HepG2 (cell line): ENCODE data around the gene PPOX. TPM values are rescaled to one million over a fixed set of nuclear protein-coding genes. Genes with fewer than 3 reads are reported as not detected.

Experiments
- BORCS8-MEF2B ChIP-seq: sonication (generic); formaldehyde crosslinking; IDR thresholded peaks from 2 replicates; pipeline ENCODE4 v1.8.0; 2022; ENCODE audit warnings: mild to moderate bottlenecking, missing genetic modification reagents
- BRCA1 ChIP-seq: sonication (generic); formaldehyde crosslinking; IDR thresholded peaks from 2 replicates; pipeline ENCODE4 v1.4.0; 2020; ENCODE audit warnings: missing genetic modification reagents
- BRD4 ChIP-seq: sonication (generic); formaldehyde crosslinking; IDR thresholded peaks from 2 replicates; pipeline ENCODE4 v1.4.0; 2020; ENCODE audit warnings: missing genetic modification reagents
- CAMTA2 ChIP-seq: sonication (generic); formaldehyde crosslinking; IDR thresholded peaks from 2 replicates; pipeline ENCODE4 v1.4.0; 2020; ENCODE audit warnings: mild to moderate bottlenecking, missing genetic modification reagents, borderline replicate concordance
- ETV6 ChIP-seq: sonication (generic); formaldehyde crosslinking; conservative IDR thresholded peaks from 2 replicates; pipeline ENCODE4 v1.4.0; 2020; ENCODE audit warnings: missing genetic modification reagents
- KAT2B ChIP-seq: fragments of 150-350 bp; IDR thresholded peaks from 2 replicates; pipeline ENCODE4 v1.6.1; 2014; ENCODE audit warnings: low read depth, low read length, borderline replicate concordance
- POLR2AphosphoS5 ChIP-seq: IDR thresholded peaks from 2 replicates; pipeline ENCODE4 v1.6.1; 2012; ENCODE audit warnings: low read depth, low read length
- PPARG ChIP-seq: conservative IDR thresholded peaks from 2 replicates; pipeline ENCODE4 v1.6.1; 2016; ENCODE audit warnings: missing biosample characterization, missing genetic modification reagents
- SALL2 ChIP-seq: sonication (generic); formaldehyde crosslinking; IDR thresholded peaks from 2 replicates; pipeline ENCODE4 v1.8.1; 2023; ENCODE audit warnings: mild to moderate bottlenecking, missing genetic modification reagents, inconsistent platforms
- SNAI1 ChIP-seq: sonication (generic); formaldehyde crosslinking; IDR thresholded peaks from 2 replicates; pipeline ENCODE4 v1.5.0; 2020; ENCODE audit warnings: mild to moderate bottlenecking, missing genetic modification reagents, borderline replicate concordance
- ZFYVE20 ChIP-seq: sonication (generic); formaldehyde crosslinking; IDR thresholded peaks from 2 replicates; pipeline ENCODE4 v1.8.0; 2023; ENCODE audit warnings: low read depth, mild to moderate bottlenecking, moderate library complexity, missing genetic modification reagents, borderline replicate concordance
- ZNF253 ChIP-seq: sonication (generic); formaldehyde crosslinking; IDR thresholded peaks from 2 replicates; pipeline ENCODE4 v1.8.0; 2022; ENCODE audit warnings: mild to moderate bottlenecking, missing genetic modification reagents, borderline replicate concordance
- ZNF260 ChIP-seq: sonication (generic); formaldehyde crosslinking; IDR thresholded peaks from 2 replicates; pipeline ENCODE4 v1.4.0; 2020; ENCODE audit warnings: missing genetic modification reagents, low read depth, mild to moderate bottlenecking, borderline replicate concordance
- ZNF44 ChIP-seq: sonication (generic); formaldehyde crosslinking; IDR thresholded peaks from 2 replicates; pipeline ENCODE4 v1.5.1; 2020; ENCODE audit warnings: mild to moderate bottlenecking, missing genetic modification reagents
- ZNF577 ChIP-seq: sonication (generic); formaldehyde crosslinking; IDR thresholded peaks from 2 replicates; pipeline ENCODE4 v1.4.0; 2020; ENCODE audit warnings: mild to moderate bottlenecking, low read depth, missing genetic modification reagents, borderline replicate concordance
- ZNF652 ChIP-seq: IDR thresholded peaks from 2 replicates; pipeline ENCODE4 v1.6.1; 2016; ENCODE audit warnings: low read depth, borderline replicate concordance
- ZNF782 ChIP-seq: sonication (generic); formaldehyde crosslinking; IDR thresholded peaks from 2 replicates; pipeline ENCODE4 v1.4.0; 2020; ENCODE audit warnings: missing genetic modification reagents, mild to moderate bottlenecking, borderline replicate concordance
- polyA plus RNA-seq, 8 experiments: library from polyadenylated mRNA; depleted of rRNA in 3 of 8; stranded (reverse) in 7 of 8; unstranded in 1 of 8; fragments of >200 nt; fragmentation: Illumina TruSeq in 4 of 8; extraction: Trizol in 4 of 8; gene quantifications; 2 replicates each; pipeline versions ENCODE4 v1.2.1 to v1.2.3, GENCODE V29; 2011 to 2016; ENCODE audit warnings: low read depth in 4 of 8, missing spikeins in 1 of 8, mixed read lengths in 1 of 8; ENCODE audit not compliant: insufficient read depth in 1 of 8
- total RNA-seq, 5 experiments: library from RNA; depleted of rRNA; stranded (reverse); fragments of >200 nt; fragmentation: Illumina TruSeq; extraction: Trizol; gene quantifications; 2 replicates each; pipeline ENCODE4 v1.2.3, GENCODE V29; 2016; ENCODE audit warnings: low read depth in 1 of 5
- TF ChIP-seq, protein P1 (sequence below), 2 experiments: fragments of 450-650 bp in 1 of 2; sonication (generic) in 1 of 2; formaldehyde crosslinking; IDR thresholded peaks; 2 replicates each; pipeline versions ENCODE4 v1.5.0 to v1.8.0; 2020 to 2022; ENCODE audit warnings: mild to moderate bottlenecking in 1 of 2, missing genetic modification reagents in 1 of 2
- TF ChIP-seq, protein P2 (sequence below): sonication (generic); formaldehyde crosslinking; IDR thresholded peaks from 2 replicates; pipeline ENCODE4 v1.8.0; 2022; ENCODE audit warnings: missing genetic modification reagents, mild to moderate bottlenecking, borderline replicate concordance
- TF ChIP-seq, protein P3 (sequence below): sonication (generic); formaldehyde crosslinking; conservative IDR thresholded peaks from 2 replicates; pipeline ENCODE4 v1.5.0; 2020; ENCODE audit warnings: missing genetic modification reagents
- TF ChIP-seq, protein P4 (sequence below), 2 experiments: IDR thresholded peaks; 2 replicates each; pipeline ENCODE4 v1.6.1; 2011 to 2012; ENCODE audit warnings: low read length in 2 of 2, borderline replicate concordance in 1 of 2, low read depth in 1 of 2, mild to moderate bottlenecking in 1 of 2, moderate library complexity in 1 of 2

The PPOX gene
- total and polyA plus RNA-seq, 2 of the 13 experiments (the other 11 are each of a cell fraction or from before 2014, with no cell fraction given) = 15.5 to 27.7 TPM

DNA sequence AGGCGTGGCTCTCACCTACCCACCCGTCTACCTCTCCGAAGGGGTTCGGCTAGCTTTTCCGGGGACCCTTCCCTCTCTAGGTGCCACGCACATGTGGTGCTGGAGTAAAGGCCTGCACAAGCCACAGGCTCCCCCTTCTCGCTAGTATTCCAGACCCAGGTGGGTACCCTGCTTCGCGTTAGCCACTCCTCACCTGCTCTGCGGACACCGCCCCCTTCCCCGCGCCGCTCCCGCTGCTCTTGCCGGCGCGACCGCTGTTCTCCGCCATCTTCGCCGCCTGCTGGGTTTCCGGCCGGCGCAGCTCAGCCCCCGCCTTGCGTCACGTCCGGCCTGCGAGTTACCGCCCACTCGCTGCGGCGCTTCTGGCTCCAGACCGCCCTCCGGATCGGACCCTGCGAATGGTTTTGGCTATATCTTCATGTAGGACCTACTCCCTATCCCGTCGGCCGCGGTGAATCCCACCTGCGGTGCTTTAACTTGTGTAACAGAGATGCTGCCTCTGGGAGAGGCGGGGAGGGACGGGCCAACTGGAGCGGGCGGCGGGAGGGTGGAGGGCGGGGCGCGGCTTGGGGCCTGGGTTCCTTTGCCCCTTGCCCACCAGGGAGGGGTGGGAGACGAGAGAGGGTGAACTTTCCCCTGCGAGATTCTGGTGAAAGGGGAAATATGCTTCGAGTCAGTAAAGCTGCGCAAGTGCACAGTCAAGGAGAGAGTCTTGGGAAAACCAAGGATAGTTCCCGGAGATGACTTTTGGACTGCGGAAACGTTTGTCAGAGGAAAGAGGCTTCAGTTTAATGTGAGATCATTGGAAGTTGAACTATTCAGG, 48.3 kb upstream of the PPOX start, which contains the start of the genes NIT1 and PFDN2 (continued):
- TF ChIP-seq ZNF44 (CRISPR knock-in tag) (peak; percentile 73; the same call in 1 of the 2 replicates), ZNF253 (CRISPR knock-in tag) (no peak), KAT2B (no peak), ZFYVE20 (CRISPR knock-in tag) (no peak), ZNF782 (CRISPR knock-in tag) (no peak), ETV6 (peak; percentile 79), PPARG (CRISPR knock-in tag) (no peak), ZNF260 (no peak), ZNF652 (no peak), SNAI1 (peak; percentile 70; the same call in 1 of the 2 replicates), CAMTA2 (CRISPR knock-in tag) (peak; percentile 38; the same call in 1 of the 2 replicates), BRCA1 (CRISPR knock-in tag) (0 out of 2 replicates have a peak, but pooled peaks have one; percentile 78), BORCS8-MEF2B (CRISPR knock-in tag) (peak; percentile 76), ZNF577 (CRISPR knock-in tag) (0 out of 2 replicates have a peak, but pooled peaks have one; percentile 14), POLR2AphosphoS5 (peak; percentile 83), BRD4 (CRISPR knock-in tag) (peak; percentile 71; the same call in 1 of the 2 replicates), SALL2 (CRISPR knock-in tag) (peak; percentile 89)
- TF ChIP-seq, protein P1, sequence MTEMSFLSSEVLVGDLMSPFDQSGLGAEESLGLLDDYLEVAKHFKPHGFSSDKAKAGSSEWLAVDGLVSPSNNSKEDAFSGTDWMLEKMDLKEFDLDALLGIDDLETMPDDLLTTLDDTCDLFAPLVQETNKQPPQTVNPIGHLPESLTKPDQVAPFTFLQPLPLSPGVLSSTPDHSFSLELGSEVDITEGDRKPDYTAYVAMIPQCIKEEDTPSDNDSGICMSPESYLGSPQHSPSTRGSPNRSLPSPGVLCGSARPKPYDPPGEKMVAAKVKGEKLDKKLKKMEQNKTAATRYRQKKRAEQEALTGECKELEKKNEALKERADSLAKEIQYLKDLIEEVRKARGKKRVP (CRISPR knock-in tag; IDR thresholded peaks at IDR 0.05) = peak in 1 of 2 experiments; percentile 73; a peak in 2 of 4 replicates
- TF ChIP-seq, protein P2, sequence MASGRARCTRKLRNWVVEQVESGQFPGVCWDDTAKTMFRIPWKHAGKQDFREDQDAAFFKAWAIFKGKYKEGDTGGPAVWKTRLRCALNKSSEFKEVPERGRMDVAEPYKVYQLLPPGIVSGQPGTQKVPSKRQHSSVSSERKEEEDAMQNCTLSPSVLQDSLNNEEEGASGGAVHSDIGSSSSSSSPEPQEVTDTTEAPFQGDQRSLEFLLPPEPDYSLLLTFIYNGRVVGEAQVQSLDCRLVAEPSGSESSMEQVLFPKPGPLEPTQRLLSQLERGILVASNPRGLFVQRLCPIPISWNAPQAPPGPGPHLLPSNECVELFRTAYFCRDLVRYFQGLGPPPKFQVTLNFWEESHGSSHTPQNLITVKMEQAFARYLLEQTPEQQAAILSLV = 0 out of 2 replicates have a peak, but pooled peaks have one; percentile 23
- TF ChIP-seq, protein P3, sequence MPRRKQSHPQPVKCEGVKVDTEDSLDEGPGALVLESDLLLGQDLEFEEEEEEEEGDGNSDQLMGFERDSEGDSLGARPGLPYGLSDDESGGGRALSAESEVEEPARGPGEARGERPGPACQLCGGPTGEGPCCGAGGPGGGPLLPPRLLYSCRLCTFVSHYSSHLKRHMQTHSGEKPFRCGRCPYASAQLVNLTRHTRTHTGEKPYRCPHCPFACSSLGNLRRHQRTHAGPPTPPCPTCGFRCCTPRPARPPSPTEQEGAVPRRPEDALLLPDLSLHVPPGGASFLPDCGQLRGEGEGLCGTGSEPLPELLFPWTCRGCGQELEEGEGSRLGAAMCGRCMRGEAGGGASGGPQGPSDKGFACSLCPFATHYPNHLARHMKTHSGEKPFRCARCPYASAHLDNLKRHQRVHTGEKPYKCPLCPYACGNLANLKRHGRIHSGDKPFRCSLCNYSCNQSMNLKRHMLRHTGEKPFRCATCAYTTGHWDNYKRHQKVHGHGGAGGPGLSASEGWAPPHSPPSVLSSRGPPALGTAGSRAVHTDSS (CRISPR knock-in tag) = no peak
- TF ChIP-seq, protein P4, sequence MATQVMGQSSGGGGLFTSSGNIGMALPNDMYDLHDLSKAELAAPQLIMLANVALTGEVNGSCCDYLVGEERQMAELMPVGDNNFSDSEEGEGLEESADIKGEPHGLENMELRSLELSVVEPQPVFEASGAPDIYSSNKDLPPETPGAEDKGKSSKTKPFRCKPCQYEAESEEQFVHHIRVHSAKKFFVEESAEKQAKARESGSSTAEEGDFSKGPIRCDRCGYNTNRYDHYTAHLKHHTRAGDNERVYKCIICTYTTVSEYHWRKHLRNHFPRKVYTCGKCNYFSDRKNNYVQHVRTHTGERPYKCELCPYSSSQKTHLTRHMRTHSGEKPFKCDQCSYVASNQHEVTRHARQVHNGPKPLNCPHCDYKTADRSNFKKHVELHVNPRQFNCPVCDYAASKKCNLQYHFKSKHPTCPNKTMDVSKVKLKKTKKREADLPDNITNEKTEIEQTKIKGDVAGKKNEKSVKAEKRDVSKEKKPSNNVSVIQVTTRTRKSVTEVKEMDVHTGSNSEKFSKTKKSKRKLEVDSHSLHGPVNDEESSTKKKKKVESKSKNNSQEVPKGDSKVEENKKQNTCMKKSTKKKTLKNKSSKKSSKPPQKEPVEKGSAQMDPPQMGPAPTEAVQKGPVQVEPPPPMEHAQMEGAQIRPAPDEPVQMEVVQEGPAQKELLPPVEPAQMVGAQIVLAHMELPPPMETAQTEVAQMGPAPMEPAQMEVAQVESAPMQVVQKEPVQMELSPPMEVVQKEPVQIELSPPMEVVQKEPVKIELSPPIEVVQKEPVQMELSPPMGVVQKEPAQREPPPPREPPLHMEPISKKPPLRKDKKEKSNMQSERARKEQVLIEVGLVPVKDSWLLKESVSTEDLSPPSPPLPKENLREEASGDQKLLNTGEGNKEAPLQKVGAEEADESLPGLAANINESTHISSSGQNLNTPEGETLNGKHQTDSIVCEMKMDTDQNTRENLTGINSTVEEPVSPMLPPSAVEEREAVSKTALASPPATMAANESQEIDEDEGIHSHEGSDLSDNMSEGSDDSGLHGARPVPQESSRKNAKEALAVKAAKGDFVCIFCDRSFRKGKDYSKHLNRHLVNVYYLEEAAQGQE (IDR thresholded peaks at IDR 0.05; ENCODE audit: borderline replicate concordance in 1 of 2, low read depth in 1 of 2, low read length in 2 of 2) = peak in 1 of 2 experiments; percentile 36; a peak in 1 of 4 replicates
